Mesendoderm (in vitro differentiated cells): ENCODE results near the gene PARVG.

Experiments used
- DNase-seq: peaks from one replicate; pipeline ENCODE4 v3.0.0; 2013
- H2AK5ac ChIP-seq: 2 replicates; pipeline ENCODE4 v1.6.1; 2013; ENCODE audit warnings: low read length, inconsistent platforms
- H2BK120ac ChIP-seq: 2 replicates; pipeline ENCODE4 v1.6.1; 2013; ENCODE audit warnings: low read depth, mild to moderate bottlenecking, low read length, moderate library complexity, mixed read lengths
- H2BK15ac ChIP-seq: replicated peaks from 2 replicates; pipeline ENCODE4 v1.6.1; 2013; ENCODE audit warnings: low read depth, mild to moderate bottlenecking, moderate library complexity
- H2BK5ac ChIP-seq: 2 replicates; pipeline ENCODE4 v1.6.1; 2013; ENCODE audit warnings: low read length, inconsistent platforms
- H3K18ac ChIP-seq: 2 replicates; pipeline ENCODE4 v1.6.1; 2013; ENCODE audit warnings: mild to moderate bottlenecking, low read length, mixed read lengths
- H3K23ac ChIP-seq: one replicate; pipeline ENCODE4 v1.6.1; 2013; ENCODE audit warnings: low read length
- H3K27ac ChIP-seq: 2 replicates; pipeline ENCODE4 v1.5.1; 2013; ENCODE audit warnings: low read depth, mild to moderate bottlenecking, inconsistent platforms, low read length, moderate library complexity
- H3K27me3 ChIP-seq: 2 replicates; pipeline ENCODE4 v1.6.1; 2013; ENCODE audit warnings: low read length, control low read depth, mild to moderate bottlenecking, inconsistent platforms; ENCODE audit not compliant: insufficient read depth, poor library complexity
- H3K36me3 ChIP-seq: 2 replicates; pipeline ENCODE4 v1.6.1; 2013; ENCODE audit warnings: low read length, inconsistent platforms; ENCODE audit not compliant: control insufficient read depth, insufficient read depth
- H3K4ac ChIP-seq: one replicate; pipeline ENCODE4 v1.6.1; 2013; ENCODE audit warnings: low read depth, mild to moderate bottlenecking, low read length, moderate library complexity
- H3K4me1 ChIP-seq: 2 replicates; pipeline ENCODE4 v1.6.1; 2013; ENCODE audit warnings: low read depth, low read length, inconsistent platforms; ENCODE audit not compliant: control insufficient read depth
- H3K4me2 ChIP-seq: 2 replicates; pipeline ENCODE4 v1.6.1; 2013; ENCODE audit warnings: low read length
- H3K4me3 ChIP-seq: 2 replicates; pipeline ENCODE4 v1.5.1; 2013; ENCODE audit warnings: mild to moderate bottlenecking, low read length
- H3K56ac ChIP-seq: one replicate; pipeline ENCODE4 v1.6.1; 2013; ENCODE audit warnings: low read length
- H3K79me1 ChIP-seq: 2 replicates; pipeline ENCODE4 v1.6.1; 2013; ENCODE audit warnings: low read length, inconsistent platforms
- H3K79me2 ChIP-seq: 2 replicates; pipeline ENCODE4 v1.6.1; 2013; ENCODE audit warnings: mild to moderate bottlenecking, low read length; ENCODE audit not compliant: control insufficient read depth, insufficient read depth
- H3K9ac ChIP-seq: 2 replicates; pipeline ENCODE4 v1.6.1; 2013; ENCODE audit warnings: low read length, inconsistent platforms
- H4K5ac ChIP-seq: one replicate; pipeline ENCODE4 v1.6.1; 2013; ENCODE audit warnings: low read length
- H4K8ac ChIP-seq: one replicate; pipeline ENCODE4 v1.6.1; 2013; ENCODE audit warnings: low read depth, mild to moderate bottlenecking, control low read depth, low read length, moderate library complexity
- WGBS: extraction: QIAGEN DNeasy Blood & Tissue Kit; methylation state at CpG from one replicate; pipeline ENCODE4 v1.1.7; 2013; ENCODE audit warnings: low lambda C conversion rate, missing lambda C conversion rate; ENCODE audit not compliant: insufficient coverage; ENCODE audit errors: extremely low coverage; 5-methylcytosine and 5-hydroxymethylcytosine counted together

Gene PARVG

DNA sequence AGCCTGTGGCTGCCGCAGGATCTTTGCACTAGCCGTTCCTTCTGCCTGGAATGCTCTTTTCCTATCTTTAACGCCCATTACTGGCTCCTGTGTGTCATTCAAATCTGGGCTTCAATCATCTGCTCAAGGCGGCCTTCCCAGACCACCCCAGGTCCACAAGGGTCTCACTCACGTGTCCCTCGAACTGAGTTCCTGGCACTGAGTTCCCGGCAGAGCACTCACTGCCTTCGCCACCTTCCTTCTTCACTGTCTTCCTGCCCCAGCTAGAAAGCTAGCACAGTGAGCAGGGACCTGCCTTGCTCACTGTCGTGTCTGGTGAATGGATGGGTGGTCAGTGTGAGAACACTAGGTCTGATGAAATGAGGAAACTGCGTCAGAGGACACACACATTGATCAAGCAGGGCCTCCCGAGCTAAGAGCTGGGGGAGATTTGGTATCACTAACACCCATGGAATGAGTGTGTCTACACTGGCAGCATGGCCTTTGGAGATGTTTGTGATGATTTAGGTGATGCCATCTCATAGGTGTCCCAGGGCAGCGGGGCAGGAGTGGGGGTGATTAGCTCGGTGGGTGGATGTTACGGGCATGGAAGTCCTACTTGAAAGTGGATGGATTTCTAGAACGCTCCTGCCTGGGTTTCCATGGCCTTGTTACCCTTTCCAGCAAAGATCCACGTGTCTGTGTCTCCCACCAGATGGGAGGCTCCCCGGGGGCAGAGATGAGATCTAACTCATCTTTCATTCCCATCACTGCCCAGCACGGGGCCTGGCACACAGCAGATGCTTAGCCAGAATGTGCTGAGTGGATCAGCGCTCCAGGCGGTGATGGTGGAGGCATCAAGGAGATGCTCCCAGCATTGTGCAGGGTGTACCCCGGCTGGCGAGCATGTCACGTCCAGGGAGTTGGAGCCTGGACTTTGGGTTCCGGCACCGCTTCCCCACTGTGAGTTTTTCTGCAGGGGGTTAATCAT lies 67.5 kb downstream of the PARVG start:
- no peaks in the 10 kb centered on the region for H3K36me3 ChIP-seq
- no peak overlapping the region for H4K8ac ChIP-seq
- H3K9ac ChIP-seq: no peak overlapping the region
- H3K27me3 ChIP-seq: no peaks in the 10 kb centered on the region
- H3K18ac ChIP-seq: no peak overlapping the region
- H3K4me1 ChIP-seq: no peaks in the 10 kb centered on the region
- H3K79me1 ChIP-seq: no peaks in the 10 kb centered on the region
- no peak overlapping the region for H2BK5ac ChIP-seq
- H3K56ac ChIP-seq: no peak overlapping the region
- H3K4ac ChIP-seq: no peak overlapping the region
- no peaks in the 10 kb centered on the region for H3K79me2 ChIP-seq
- no peak overlapping the region for H3K4me2 ChIP-seq
- no peak overlapping the region for H2BK120ac ChIP-seq
- H4K5ac ChIP-seq: no peak overlapping the region
- no peak overlapping the region for H3K4me3 ChIP-seq
- H2BK15ac ChIP-seq: no peak overlapping the region
- no peak overlapping the region for H3K27ac ChIP-seq
- no peak overlapping the region for H3K23ac ChIP-seq
- H2AK5ac ChIP-seq: no peak overlapping the region
- no CpG with 5 or more reads among the region's 25 CpGs for WGBS
- no peak for DNase-seq

DNA sequence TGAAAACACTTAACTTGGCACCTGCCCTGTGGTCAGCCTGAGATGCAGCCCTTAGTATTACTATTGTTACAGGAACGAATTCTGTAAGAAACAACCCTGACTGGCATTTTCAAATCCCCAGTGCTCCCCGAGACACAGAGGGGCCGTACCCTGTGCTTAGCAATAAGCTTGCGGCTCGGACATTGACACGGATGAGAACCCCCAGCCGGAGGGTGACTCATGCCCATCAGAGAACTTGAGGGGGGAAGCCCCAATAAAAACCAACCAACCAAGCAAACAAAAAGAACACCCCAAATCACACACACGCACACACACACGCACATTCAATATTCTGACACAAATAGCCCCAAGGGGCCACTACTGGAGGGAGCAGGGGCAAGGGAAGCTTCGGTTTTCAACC lies 68.2 kb downstream of the PARVG start:
- no CpG with 5 or more reads among the region's 10 CpGs for WGBS
- H3K79me2 ChIP-seq: no peaks in the 10 kb centered on the region
- no peak overlapping the region for H3K4me3 ChIP-seq
- H3K27ac ChIP-seq: no peak overlapping the region
- no peaks in the 10 kb centered on the region for H3K4me1 ChIP-seq
- no peak overlapping the region for H2AK5ac ChIP-seq
- H4K8ac ChIP-seq: no peak overlapping the region
- no peak overlapping the region for H2BK120ac ChIP-seq
- H3K56ac ChIP-seq: no peak overlapping the region
- no peak overlapping the region for H4K5ac ChIP-seq
- H3K9ac ChIP-seq: no peak overlapping the region
- H3K18ac ChIP-seq: no peak overlapping the region
- no peak overlapping the region for H3K23ac ChIP-seq
- no peak overlapping the region for H2BK5ac ChIP-seq
- H3K4me2 ChIP-seq: no peak overlapping the region
- H2BK15ac ChIP-seq: no peak overlapping the region
- H3K27me3 ChIP-seq: no peaks in the 10 kb centered on the region
- no peak for DNase-seq
- no peaks in the 10 kb centered on the region for H3K36me3 ChIP-seq
- H3K4ac ChIP-seq: no peak overlapping the region
- no peaks in the 10 kb centered on the region for H3K79me1 ChIP-seq

DNA sequence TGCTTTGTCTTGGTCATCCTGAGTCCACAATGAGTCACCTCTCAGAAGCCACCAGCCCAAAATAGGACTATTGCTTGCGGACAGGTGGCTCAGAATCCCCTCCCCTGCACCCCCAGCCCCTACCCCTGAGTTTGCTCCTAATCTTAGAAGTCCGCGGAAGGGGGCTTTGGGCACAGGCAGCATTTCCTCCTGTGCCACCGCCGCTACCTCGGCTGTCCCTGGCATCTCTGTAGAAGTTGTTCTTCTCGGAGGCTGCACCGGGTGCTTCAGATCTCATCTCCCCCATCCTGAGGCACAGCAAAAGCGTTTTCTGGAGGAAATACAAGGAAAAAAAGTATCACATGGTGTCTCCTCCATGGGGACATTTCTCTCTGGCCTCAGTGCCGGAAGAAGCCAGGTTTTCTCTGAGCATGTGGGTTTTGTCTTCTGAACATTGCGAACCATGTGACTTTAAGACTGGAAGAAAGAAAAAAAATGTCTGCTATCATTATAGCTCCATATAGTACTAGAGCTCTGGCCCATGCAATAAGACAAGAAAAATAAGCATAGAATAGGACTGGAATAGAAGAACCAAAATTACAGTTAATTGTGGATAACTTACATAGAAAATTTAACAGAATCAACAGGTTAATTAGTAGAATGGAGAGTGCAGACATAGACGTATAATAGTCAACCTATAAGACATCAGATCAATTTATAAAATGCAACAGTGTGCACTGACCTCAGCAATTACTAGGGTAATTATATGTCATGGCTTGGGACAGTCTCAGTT lies 68.8 kb downstream of the PARVG start:
- DNase-seq: no peak
- Histone ChIP-seq H2BK15ac (no peak overlapping the region), H3K56ac (no peak overlapping the region), H2AK5ac (no peak overlapping the region), H3K18ac (no peak overlapping the region), H4K8ac (no peak overlapping the region), H2BK120ac (no peak overlapping the region), H3K36me3 (no peaks in the 10 kb centered on the region), H3K23ac (no peak overlapping the region), H2BK5ac (no peak overlapping the region), H3K79me2 (no peaks in the 10 kb centered on the region), H3K4me1 (no peaks in the 10 kb centered on the region), H3K4me2 (no peak overlapping the region), H4K5ac (no peak overlapping the region), H3K79me1 (no peaks in the 10 kb centered on the region), H3K9ac (no peak overlapping the region), H3K4ac (no peak overlapping the region), H3K4me3 (no peak overlapping the region), H3K27me3 (no peaks in the 10 kb centered on the region), H3K27ac (no peak overlapping the region)
- no CpG with 5 or more reads among the region's 12 CpGs for WGBS

DNA sequence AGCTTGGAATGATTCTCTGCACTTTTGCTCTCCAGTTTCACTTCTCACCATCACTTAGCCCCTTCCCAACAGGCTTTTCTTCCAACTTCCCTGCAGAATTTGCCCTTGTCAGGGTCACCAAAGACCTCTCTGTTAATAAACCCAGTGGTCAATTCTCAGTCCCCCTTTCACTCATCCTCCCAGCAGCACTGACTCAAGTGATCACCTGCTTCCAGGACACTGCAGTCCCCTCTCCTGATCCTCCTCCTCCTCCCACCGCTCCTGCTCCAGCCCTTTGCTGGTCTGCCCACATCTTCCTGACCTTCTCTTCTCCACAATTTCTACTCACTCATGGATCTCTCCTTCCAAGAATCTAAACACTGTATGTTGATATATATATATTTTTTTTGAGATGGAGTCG lies 74.1 kb downstream of the PARVG start:
- Histone ChIP-seq H3K79me2 (no peaks in the 10 kb centered on the region), H3K27ac (no peak overlapping the region), H2BK15ac (no peak overlapping the region), H3K23ac (no peak overlapping the region), H3K27me3 (no peaks in the 10 kb centered on the region), H3K4me2 (no peak overlapping the region), H3K4me1 (no peaks in the 10 kb centered on the region), H2BK5ac (no peak overlapping the region), H3K56ac (no peak overlapping the region), H3K79me1 (no peaks in the 10 kb centered on the region), H4K5ac (no peak overlapping the region), H3K4ac (no peak overlapping the region), H2BK120ac (no peak overlapping the region), H4K8ac (no peak overlapping the region), H3K4me3 (no peak overlapping the region), H3K18ac (no peak overlapping the region), H2AK5ac (no peak overlapping the region), H3K36me3 (no peaks in the 10 kb centered on the region), H3K9ac (no peak overlapping the region)
- DNase-seq: no peak
- WGBS: no CpG with 5 or more reads among the region's 2 CpGs

DNA sequence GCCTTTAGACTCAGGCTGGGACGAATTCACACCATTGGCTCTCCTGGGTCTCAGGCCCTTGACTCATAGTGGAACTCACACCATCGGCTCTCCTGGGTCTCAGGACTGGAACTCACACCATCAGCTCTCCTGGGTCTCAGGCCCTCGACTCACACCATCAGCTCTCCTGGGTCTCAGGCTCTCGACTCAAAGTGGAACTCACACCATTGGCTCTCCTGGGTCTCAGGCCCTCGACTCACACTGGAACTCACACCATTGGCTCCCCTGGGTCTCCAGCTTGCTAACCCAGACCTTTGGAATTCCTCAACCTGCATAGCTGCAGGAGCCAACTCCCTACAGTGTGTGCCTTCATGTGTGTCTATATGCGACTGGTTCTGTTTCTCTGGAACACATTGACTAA lies 75.4 kb downstream of the PARVG start:
- H3K27ac ChIP-seq: no peak overlapping the region
- no peaks in the 10 kb centered on the region for H3K27me3 ChIP-seq
- no peak overlapping the region for H3K23ac ChIP-seq
- no peak overlapping the region for H4K8ac ChIP-seq
- H2AK5ac ChIP-seq: no peak overlapping the region
- H3K4me3 ChIP-seq: no peak overlapping the region
- no peak overlapping the region for H2BK15ac ChIP-seq
- no peaks in the 10 kb centered on the region for H3K79me1 ChIP-seq
- H3K9ac ChIP-seq: no peak overlapping the region
- no peaks in the 10 kb centered on the region for H3K79me2 ChIP-seq
- no peaks in the 10 kb centered on the region for H3K36me3 ChIP-seq
- no peak overlapping the region for H3K56ac ChIP-seq
- WGBS: no CpG with 5 or more reads among the region's 6 CpGs
- no peak overlapping the region for H2BK5ac ChIP-seq
- no peak overlapping the region for H3K18ac ChIP-seq
- no peak overlapping the region for H3K4me2 ChIP-seq
- H3K4me1 ChIP-seq: no peaks in the 10 kb centered on the region
- no peak overlapping the region for H3K4ac ChIP-seq
- no peak overlapping the region for H2BK120ac ChIP-seq
- H4K5ac ChIP-seq: no peak overlapping the region
- DNase-seq: peak; percentile 28
